Gastroesophageal sphincter (tissue), 3 donors: ENCODE measurements around the gene LACC1.

Experiments used
- POLR2A ChIP-seq, 2 donors: fragments of 450-650 bp; IDR thresholded peaks; one replicate each; pipeline ENCODE4 v1.6.1; 2017; ENCODE audit warnings: antibody characterized with exemption in 2 of 2, mild to moderate bottlenecking in 2 of 2, moderate library complexity in 1 of 2
- POLR2AphosphoS5 ChIP-seq: sonication (generic); formaldehyde crosslinking; IDR thresholded peaks from one replicate; pipeline ENCODE4 v1.6.1; 2017; ENCODE audit warnings: antibody characterized with exemption
- TF ChIP-seq, protein P1 (sequence below), 4 experiments: fragments of 200-600 bp in 2 of 4; fragments of 450-650 bp in 2 of 4; sonication (generic) in 1 of 4; IDR thresholded peaks; one replicate each; pipeline ENCODE4 v1.5.1; 2017 to 2019; ENCODE audit warnings: antibody characterized with exemption in 4 of 4, mild to moderate bottlenecking in 2 of 4, moderate library complexity in 2 of 4

DNA sequence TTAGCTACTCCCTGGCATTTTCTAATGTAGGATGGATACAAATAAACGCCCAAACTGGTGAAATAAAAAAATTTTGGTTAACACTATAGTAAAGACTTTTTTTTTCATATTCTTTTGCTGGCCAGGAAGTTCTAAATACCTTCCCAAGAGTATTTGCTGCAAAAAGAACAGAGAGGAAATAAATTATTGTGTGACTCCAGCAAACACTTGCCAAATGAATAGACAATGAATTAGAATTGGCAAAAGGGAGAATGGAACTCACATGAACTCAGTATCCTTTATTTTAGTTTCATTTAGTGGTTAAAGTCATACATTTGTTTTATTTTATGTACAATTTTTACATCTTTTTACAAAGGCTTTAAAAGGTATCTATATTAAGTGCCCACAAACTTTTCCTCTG is 58.1 kb downstream of the LACC1 start:
- TF ChIP-seq, protein P1, sequence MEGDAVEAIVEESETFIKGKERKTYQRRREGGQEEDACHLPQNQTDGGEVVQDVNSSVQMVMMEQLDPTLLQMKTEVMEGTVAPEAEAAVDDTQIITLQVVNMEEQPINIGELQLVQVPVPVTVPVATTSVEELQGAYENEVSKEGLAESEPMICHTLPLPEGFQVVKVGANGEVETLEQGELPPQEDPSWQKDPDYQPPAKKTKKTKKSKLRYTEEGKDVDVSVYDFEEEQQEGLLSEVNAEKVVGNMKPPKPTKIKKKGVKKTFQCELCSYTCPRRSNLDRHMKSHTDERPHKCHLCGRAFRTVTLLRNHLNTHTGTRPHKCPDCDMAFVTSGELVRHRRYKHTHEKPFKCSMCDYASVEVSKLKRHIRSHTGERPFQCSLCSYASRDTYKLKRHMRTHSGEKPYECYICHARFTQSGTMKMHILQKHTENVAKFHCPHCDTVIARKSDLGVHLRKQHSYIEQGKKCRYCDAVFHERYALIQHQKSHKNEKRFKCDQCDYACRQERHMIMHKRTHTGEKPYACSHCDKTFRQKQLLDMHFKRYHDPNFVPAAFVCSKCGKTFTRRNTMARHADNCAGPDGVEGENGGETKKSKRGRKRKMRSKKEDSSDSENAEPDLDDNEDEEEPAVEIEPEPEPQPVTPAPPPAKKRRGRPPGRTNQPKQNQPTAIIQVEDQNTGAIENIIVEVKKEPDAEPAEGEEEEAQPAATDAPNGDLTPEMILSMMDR (IDR thresholded peaks at IDR 0.05): no peak
- TF ChIP-seq POLR2A (IDR thresholded peaks at IDR 0.05) (no peak), POLR2AphosphoS5 (no peak)
